ENCODE measurements around the gene CDON.

- no peak for TF ChIP-seq CTCF (IDR thresholded peaks at IDR 0.05)
- TF ChIP-seq POLR2AphosphoS5 (IDR thresholded peaks at IDR 0.05) = no peak
- no peak for TF ChIP-seq POLR2A (IDR thresholded peaks at IDR 0.05)
Measured at GRCh38 chr11:125987066-125987641, 75.5 kb downstream of the CDON start.
